Fibroblast of the aortic adventitia (primary cell): Measurements from ENCODE around the gene ZNF560. TPM values are rescaled to one million over a fixed set of nuclear protein-coding genes. Genes with fewer than 3 reads are reported as not detected.
A peak's percentile ranks its signal among the peaks of the same experiment; 100 is the strongest.

Experiments
- DNase-seq: peaks from one replicate; pipeline ENCODE4 v3.0.0-alpha.2; 2010; ENCODE audit warnings: low read depth
- H3K4me3 ChIP-seq: 2 replicates; pipeline ENCODE4 v1.5.1; 2011; ENCODE audit warnings: low read depth, mild to moderate bottlenecking, control low read depth, low read length, moderate library complexity
- CTCF ChIP-seq: IDR thresholded peaks from 2 replicates; pipeline ENCODE4 v1.5.1; 2011; ENCODE audit warnings: mild to moderate bottlenecking, low read length, control low read depth, inconsistent platforms; ENCODE audit not compliant: insufficient read depth
- total RNA-seq: library from RNA; depleted of rRNA; stranded (reverse); fragments of >200 nt; gene quantifications from 2 replicates; pipeline ENCODE4 v1.2.3, GENCODE V29; 2012; ENCODE audit warnings: low replicate concordance

Gene ZNF560
- total RNA-seq, 1 donor, result 0.09 TPM

- TF ChIP-seq CTCF, result peak; percentile 84
- peak within 1 kb of the TSS; percentile 90 for H3K4me3 ChIP-seq
- DNase-seq, result peak; percentile 90
Observed at GRCh38 chr19:9435279-9436268, 62.8 kb downstream of the ZNF560 start, which contains the start of gene ZNF266. TSS of gene ZNF266 (minus strand) at chr19:9435573. CDS start at chr19:9420089, 15,484 bp downstream.

- DNase-seq, result no peak
- no peak overlapping the region for H3K4me3 ChIP-seq
- peak; percentile 29 for TF ChIP-seq CTCF
Observed at GRCh38 chr19:9431475-9431874, 66.9 kb downstream of the ZNF560 start.

- no peak overlapping the region for H3K4me3 ChIP-seq
- TF ChIP-seq CTCF, result no peak
- DNase-seq, result no peak
Observed at GRCh38 chr19:9430444-9430843, 68.0 kb downstream of the ZNF560 start.

- no peak overlapping the region for H3K4me3 ChIP-seq
- no peak for DNase-seq
- TF ChIP-seq CTCF, result no peak
Observed at GRCh38 chr19:9427941-9428340, 70.5 kb downstream of the ZNF560 start.

Other genes starting within 250 kb of the ZNF560 start
- gene OR7E24, start 247.7 kb downstream of the ZNF560 start, total RNA-seq, result not detected in 2 replicates
- gene ZNF699, start 188.8 kb downstream of the ZNF560 start, total RNA-seq, result 8.9 and 12.4 TPM in 2 replicates
- 18.0 and 113 TPM in 2 replicates for gene ZNF559, start 174.4 kb downstream of the ZNF560 start, total RNA-seq
- 1.1 and 8.9 TPM in 2 replicates for gene ZNF177, start 135.6 kb downstream of the ZNF560 start, total RNA-seq
- gene ZNF266, start 63.0 kb downstream of the ZNF560 start, total RNA-seq, result 8.8 and 13.7 TPM in 2 replicates
- 24.0 and 55.7 TPM in 2 replicates for gene ZNF426, start 40.0 kb upstream of the ZNF560 start, total RNA-seq
- gene ZNF121, start 85.9 kb upstream of the ZNF560 start, total RNA-seq, result 13.7 and 51.9 TPM in 2 replicates
- 20.9 and 38.7 TPM in 2 replicates for gene ZNF561, start 122.6 kb upstream of the ZNF560 start, total RNA-seq
- 33.3 and 34.6 TPM in 2 replicates for gene ZNF562, start 176.5 kb upstream of the ZNF560 start, total RNA-seq